ENCODE data around the gene PRMT2.

PRMT2 gene
- 46.1 to 218 (median 126) reads per million in 9 experiments for total RNA-seq

DNA sequence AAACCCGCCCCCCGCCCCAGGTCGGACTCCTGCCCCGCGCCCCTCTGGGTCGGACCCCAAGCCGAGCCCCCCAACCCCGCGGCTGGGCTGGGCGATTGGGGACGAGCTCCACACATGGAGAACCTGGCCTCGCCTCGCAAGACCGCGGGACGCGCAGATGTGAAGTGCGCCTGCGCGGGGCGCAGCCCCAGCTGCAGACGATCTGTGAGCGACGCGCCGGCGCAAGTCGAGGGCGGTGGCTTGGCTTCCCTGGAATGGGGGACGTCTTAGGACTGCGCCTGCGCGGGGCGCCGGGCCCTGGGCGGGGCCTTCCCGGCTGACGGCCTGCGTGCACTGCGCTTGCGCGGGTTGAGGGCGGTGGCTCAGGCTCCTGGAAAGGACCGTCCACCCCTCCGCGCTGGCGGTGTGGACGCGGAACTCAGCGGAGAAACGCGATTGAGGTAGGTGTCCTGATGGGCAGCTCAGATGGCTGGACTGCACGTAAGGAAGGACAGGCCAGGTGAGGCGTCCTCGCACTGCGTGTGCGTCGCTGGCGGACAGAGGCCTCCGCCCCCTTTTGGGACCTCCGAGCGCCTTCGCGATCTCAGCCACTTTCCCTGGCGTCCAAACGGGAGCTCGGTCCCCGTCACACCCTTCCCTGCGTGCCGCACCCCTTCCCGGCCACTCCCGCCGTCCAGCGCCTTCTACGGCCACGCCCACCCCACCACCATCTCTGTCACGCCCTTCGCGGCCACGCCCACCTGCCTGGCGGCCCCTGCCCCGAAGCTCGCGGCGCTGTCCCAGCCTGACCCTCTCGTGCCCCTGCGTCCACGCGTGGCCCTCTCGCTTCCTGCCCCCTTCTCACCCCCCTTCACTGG, at the start of gene PRMT2:
PRMT2 (plus strand) TSS at position 351 of the 857 bp plus-strand sequence. CDS start 1,278 bp downstream, outside the sequence.
- no peaks in the 10 kb centered on the region for H3K9me3 Mint-ChIP-seq
- peak within 1 kb of the TSS; percentile 94 to 98 for H3K27ac Mint-ChIP-seq
- peaks cover 34 to 47% of the 10 kb centered on the region in 2 donors for H3K4me1 Mint-ChIP-seq (ENCODE audit: low read depth in 2 of 2)
- H3K36me3 Mint-ChIP-seq (ENCODE audit: insufficient read depth) = peaks cover 43% of the 10 kb centered on the region
- peak within 1 kb of the TSS; percentile 98 to 100 for H3K4me3 Mint-ChIP-seq
- peaks cover 0 to 4% of the 10 kb centered on the region in 2 donors for H3K27me3 Mint-ChIP-seq
- ATAC-seq (replicated peaks) = peak; percentile 84
- DNase-seq = peak; percentile 96 to 97 (median 97)

DNA sequence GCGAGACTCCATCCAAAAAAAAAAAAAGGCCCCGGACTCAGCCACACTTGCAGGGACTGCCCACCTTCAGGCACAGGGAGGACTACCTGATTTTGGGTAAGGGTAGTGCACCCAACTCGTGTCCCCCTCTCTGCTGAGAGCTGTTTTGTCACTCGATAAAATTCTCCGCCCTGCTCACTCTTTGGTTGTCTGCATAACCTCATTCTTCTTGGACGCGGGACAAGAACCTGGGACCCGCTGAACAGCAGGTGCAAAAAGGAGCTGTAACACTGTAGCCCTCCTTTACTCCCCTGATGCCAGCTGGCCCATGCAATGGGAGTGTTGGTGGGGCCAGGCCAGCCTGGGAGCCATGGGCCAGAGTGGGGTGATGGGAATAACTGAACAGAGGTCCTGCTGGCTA, 41.2 kb upstream of the PRMT2 start:
- Mint-ChIP-seq H3K27me3 (no peaks in the 10 kb centered on the region), H3K9me3 (peaks cover 3 to 16% of the 10 kb centered on the region in 2 donors), H3K4me3 (no peak overlapping the region), H3K36me3 (ENCODE audit: insufficient read depth) (no peaks in the 10 kb centered on the region), H3K27ac (no peak overlapping the region), H3K4me1 (ENCODE audit: low read depth in 2 of 2) (no peaks in the 10 kb centered on the region)
- no peak for DNase-seq
- ATAC-seq (replicated peaks) = no peak

DNA sequence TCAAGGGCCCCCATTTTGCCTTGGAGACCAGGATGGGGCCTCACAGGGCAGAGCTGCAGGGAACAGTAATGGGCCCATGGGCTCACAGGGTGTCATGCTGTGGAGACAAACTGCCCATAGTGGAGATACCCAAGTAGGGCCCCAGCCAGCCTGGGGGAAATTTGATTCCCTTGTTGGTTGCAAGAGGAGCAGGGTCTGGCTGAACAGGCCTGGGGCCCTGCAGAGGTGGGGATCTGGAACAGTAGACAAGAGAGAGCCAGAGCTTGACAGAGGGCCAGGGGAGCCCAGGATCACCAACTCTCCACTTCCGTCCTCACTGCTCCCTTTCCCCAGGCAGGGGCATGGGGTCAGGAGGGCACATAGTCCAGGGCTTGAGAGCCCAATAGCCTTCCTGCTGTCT, 39.3 kb upstream of the PRMT2 start:
- no peak for ATAC-seq (replicated peaks)
- no peaks in the 10 kb centered on the region for H3K36me3 Mint-ChIP-seq (ENCODE audit: insufficient read depth)
- no peaks in the 10 kb centered on the region for H3K4me1 Mint-ChIP-seq (ENCODE audit: low read depth in 2 of 2)
- H3K27ac Mint-ChIP-seq = peak overlapping the region in 1 of 2 donors; percentile 49
- H3K27me3 Mint-ChIP-seq = no peaks in the 10 kb centered on the region
- H3K4me3 Mint-ChIP-seq = no peak overlapping the region
- no peak for DNase-seq
- H3K9me3 Mint-ChIP-seq = no peaks in the 10 kb centered on the region

DNA sequence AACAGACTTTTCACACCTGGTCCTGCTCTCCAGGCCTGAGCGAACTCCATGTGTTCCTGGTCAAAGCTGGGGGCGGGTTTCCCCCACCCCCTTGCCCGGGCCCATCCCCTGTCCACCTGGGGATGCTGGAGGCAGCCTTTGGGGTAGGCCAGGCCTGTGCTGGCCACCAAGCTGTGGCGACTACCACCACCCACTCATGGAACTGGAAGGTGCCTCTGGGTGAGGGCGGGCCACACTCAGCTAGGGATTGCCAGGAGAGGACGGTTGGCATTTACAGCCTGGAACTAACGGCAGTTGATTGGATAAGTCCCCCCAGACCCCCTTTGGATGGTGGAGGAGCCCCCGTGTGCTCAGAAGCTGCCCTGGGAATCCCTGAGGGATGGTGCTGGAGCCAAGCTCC, 38.4 kb upstream of the PRMT2 start:
- DNase-seq (no peak), ATAC-seq (replicated peaks) (no peak)
- Mint-ChIP-seq H3K27me3 (no peaks in the 10 kb centered on the region), H3K9me3 (no peaks in the 10 kb centered on the region), H3K27ac (no peak overlapping the region), H3K4me3 (no peak overlapping the region), H3K36me3 (ENCODE audit: insufficient read depth) (no peaks in the 10 kb centered on the region), H3K4me1 (ENCODE audit: low read depth in 2 of 2) (peaks cover 0 to 1% of the 10 kb centered on the region in 2 donors)

DNA sequence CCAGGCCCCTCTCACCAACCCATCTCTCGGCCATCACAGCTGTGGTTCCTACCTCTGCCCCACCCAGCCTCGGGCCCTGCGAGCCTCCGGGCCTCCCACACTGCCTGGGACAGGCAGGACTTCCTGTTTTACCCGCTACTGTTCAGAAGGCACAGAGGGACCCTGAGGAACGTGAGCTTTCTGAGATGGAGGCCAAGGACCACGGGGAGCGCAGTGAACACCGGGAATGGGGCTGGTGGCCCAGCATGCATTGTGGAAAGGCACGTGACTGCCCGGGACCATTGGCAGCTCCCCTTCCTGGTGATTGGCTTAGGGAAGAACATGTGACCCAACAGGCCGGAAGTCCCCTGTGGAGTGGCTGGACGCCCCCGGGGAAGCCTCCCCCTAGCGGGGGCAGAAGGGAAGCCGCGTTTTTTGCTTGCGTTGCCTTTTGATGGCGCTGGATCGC, 37.6 kb upstream of the PRMT2 start:
- no peak overlapping the region for H3K27ac Mint-ChIP-seq
- no peaks in the 10 kb centered on the region for H3K9me3 Mint-ChIP-seq
- ATAC-seq (replicated peaks) (no peak), DNase-seq (no peak)
- peaks cover 1 to 3% of the 10 kb centered on the region in 2 donors for H3K4me1 Mint-ChIP-seq (ENCODE audit: low read depth in 2 of 2)
- H3K4me3 Mint-ChIP-seq = no peak overlapping the region
- no peaks in the 10 kb centered on the region for H3K27me3 Mint-ChIP-seq
- no peaks in the 10 kb centered on the region for H3K36me3 Mint-ChIP-seq (ENCODE audit: insufficient read depth)

DNA sequence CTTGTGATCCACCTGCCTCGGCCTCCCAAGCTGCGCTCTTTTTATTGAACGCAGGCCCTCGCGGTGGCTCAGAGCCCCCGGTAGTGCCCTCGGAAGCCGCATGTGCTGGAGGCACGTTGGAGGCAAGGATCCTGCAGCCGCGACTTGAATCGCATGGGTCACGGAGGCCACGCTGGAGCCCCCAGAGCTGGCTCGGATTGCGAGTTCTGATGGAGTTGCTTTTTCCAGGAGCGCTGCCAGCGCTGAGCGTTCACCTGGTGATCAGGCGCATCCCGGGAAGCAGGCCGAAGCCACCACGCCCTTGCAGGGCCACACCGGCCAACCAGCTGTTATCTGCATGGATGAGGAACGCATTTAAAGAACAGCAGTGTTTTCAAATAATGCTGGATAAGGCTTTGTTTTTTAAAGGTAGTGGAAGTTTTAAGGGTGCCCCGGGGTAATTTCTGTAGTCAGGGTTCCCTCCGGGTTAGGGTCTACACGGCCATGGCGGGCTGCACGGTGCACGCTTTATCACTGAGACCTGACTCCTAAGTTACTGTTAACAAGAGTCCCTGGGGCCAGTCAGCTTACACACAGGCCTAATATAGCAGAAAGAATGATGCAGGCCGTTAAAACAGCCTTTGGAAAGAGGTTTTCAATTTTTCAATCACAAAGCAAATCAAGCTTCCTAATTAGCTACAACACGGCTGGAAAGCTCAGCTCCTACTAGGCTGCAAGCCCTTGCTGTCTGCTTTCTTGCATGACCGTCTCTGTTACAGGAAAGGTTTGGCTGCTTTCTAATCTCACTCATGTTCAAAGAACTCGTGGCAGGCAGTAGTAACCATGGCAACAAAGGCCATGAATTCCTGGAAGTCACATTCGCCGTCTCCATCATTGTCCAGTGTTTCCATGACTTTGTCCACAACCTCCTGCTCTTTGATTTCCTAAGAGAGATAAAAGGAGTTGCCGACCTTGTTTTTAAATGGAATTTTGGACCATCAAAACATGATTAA, 36.6 kb upstream of the PRMT2 start:
- Mint-ChIP-seq H3K4me1 (ENCODE audit: low read depth in 2 of 2) (peaks cover 1 to 3% of the 10 kb centered on the region in 2 donors), H3K9me3 (no peaks in the 10 kb centered on the region), H3K4me3 (no peak overlapping the region), H3K27me3 (no peaks in the 10 kb centered on the region), H3K36me3 (ENCODE audit: insufficient read depth) (no peaks in the 10 kb centered on the region), H3K27ac (peak overlapping the region; percentile 23 to 74)
- DNase-seq (no peak), ATAC-seq (replicated peaks) (no peak)

DNA sequence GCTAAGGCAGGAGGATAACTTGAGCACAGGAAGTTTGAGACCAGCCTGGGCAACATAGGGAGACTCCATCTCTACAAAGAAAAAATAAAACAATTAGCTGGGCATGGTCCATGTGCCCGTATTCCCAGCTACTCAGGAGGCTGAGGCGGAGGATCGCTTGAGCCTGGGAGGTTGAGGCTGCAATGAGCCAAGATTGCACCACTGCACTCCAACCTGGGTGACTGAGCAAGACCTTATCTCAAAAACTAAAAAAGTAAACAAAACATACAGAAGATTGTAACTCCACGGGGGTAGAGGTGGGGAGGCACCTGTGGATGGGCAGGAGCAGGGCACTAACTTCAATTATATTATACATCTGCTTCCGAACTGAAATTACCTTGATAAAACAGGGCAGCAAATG, 35.2 kb upstream of the PRMT2 start:
- Mint-ChIP-seq H3K36me3 (ENCODE audit: insufficient read depth) (no peaks in the 10 kb centered on the region), H3K27me3 (no peaks in the 10 kb centered on the region), H3K27ac (no peak overlapping the region), H3K9me3 (no peaks in the 10 kb centered on the region), H3K4me1 (ENCODE audit: low read depth in 2 of 2) (peaks cover 8 to 9% of the 10 kb centered on the region in 2 donors), H3K4me3 (no peak overlapping the region)
- DNase-seq (no peak), ATAC-seq (replicated peaks) (no peak)

DNA sequence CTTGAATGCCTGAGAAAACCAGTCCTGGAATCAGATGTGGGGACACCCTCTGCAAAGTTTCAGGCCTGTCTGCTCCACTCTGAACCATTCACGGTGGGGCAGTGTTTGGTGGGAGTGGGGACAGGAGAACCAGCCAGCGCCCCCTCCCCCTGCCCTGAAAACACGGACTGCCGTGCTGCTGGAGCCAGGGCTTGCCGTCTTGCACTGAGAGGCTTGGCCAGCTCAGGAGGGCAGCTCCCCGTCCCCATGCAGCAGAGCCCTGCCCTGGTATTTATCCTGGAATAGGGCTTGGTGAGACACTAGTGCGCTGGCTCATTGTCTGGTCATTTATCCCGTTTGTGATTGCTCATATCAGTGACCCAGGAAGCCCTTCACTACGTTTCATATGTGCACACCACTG, 34.5 kb upstream of the PRMT2 start:
- DNase-seq (no peak), ATAC-seq (replicated peaks) (no peak)
- Mint-ChIP-seq H3K4me1 (ENCODE audit: low read depth in 2 of 2) (peaks cover 14 to 15% of the 10 kb centered on the region in 2 donors), H3K9me3 (no peaks in the 10 kb centered on the region), H3K27ac (no peak overlapping the region), H3K36me3 (ENCODE audit: insufficient read depth) (no peaks in the 10 kb centered on the region), H3K27me3 (no peaks in the 10 kb centered on the region), H3K4me3 (no peak overlapping the region)

DNA sequence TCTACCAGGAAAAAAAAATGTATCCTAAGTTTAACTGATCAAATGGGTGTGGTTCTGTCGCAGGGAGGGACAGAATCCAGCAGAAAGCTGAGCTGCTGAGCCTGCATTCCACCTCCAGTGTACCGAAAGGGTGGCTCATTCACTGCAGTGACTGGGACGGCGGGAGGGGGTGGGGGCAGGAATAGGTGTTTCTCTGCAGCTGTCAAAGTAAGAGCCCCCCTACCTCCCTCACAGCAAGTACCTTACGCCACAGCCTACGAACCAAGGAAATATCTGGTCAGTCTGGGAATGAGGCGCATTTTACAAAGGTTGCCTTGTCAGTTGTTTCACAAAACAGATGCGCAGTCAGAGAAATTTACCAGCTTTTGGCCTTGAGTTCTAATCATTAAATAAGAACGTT, 32.2 kb upstream of the PRMT2 start:
- Mint-ChIP-seq H3K27ac (no peak overlapping the region), H3K9me3 (no peaks in the 10 kb centered on the region), H3K4me3 (no peak overlapping the region), H3K4me1 (ENCODE audit: low read depth in 2 of 2) (peaks cover 27 to 33% of the 10 kb centered on the region in 2 donors), H3K36me3 (ENCODE audit: insufficient read depth) (no peaks in the 10 kb centered on the region), H3K27me3 (no peaks in the 10 kb centered on the region)
- ATAC-seq (replicated peaks) (no peak), DNase-seq (no peak)

DNA sequence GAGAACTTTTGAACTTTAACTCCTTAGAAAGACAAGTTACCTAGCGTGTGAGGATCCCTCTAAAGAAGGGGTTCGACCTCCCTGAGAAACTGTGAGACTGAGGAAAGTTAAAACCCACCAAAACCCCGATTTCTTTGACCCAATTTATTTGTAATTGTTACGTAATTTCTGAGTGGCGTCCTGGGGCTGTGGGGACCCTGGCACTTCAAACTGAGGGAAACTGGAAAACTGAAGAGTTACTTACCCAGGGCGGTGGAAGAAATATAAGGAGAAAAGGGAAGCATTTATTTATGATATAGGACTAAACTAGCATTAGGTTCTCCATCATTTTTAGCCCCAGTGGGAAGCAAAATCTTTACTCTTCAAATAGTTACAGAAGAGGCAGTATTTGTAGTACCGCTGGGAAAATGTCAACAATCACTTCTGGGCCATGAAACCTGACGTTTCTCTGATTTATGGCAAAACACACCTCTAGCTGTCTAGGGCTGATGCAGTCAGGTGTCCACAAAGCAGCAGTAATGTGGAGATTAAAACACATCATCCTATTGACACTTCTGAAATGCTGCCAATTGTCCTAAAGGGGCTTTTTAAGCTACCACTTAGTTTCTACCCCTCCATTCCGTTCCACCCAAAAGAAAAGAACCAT, 31.0 kb upstream of the PRMT2 start:
- Mint-ChIP-seq H3K27me3 (no peaks in the 10 kb centered on the region), H3K4me3 (peak overlapping the region; percentile 63 to 79), H3K27ac (peak overlapping the region; percentile 44 to 66), H3K9me3 (no peaks in the 10 kb centered on the region), H3K4me1 (ENCODE audit: low read depth in 2 of 2) (peaks cover 27 to 33% of the 10 kb centered on the region in 2 donors), H3K36me3 (ENCODE audit: insufficient read depth) (no peaks in the 10 kb centered on the region)
- ATAC-seq (replicated peaks) (no peak), DNase-seq (no peak)

DNA sequence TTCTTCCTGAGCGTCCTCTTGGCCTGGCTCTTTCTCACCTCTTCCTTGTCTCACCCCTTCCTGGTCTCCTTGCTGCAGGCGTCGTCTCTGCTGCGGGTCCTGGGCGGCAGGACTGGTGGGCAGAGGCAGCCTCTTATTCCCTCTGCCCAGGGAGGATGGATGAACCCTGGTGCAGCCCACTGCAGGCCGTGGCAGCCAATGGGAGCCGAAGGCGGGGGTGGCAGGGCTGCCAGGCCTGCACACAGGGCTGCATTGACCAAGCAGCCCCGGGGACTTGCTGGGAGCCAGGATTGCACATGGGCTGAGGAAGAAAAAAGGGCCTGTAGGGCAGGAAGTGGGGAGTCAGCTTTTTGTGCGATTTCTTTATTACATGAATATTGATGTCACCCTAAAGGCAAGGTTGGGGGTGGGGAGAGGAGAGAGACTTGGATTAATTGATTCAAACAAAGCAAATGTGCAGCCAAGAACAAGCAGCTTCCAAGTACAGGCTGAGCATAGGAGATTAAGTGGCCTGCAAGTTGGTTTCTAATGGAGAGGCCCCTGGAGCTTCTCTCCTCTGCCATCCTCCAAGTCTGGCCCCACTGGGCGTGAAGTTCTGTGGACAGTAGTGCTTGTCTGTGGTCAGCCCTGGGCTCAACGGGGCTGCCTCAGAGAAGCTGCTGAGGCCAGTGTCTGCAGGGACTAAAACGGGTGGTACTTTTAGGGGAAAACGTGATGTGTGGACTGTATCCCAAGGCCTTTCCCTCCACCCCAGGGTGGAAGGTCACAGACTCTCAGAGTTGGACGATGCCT, 30.3 kb upstream of the PRMT2 start, which contains the start of gene S100B:
S100B (minus strand) TSS at position 108 of the 792 bp plus-strand sequence. CDS start 2,667 bp downstream, outside the sequence.
- Mint-ChIP-seq H3K9me3 (no peaks in the 10 kb centered on the region), H3K4me3 (peak within 1 kb of the TSS; percentile 69 to 79), H3K27me3 (no peaks in the 10 kb centered on the region), H3K36me3 (ENCODE audit: insufficient read depth) (no peaks in the 10 kb centered on the region), H3K27ac (peak within 1 kb of the TSS; percentile 89 to 93), H3K4me1 (ENCODE audit: low read depth in 2 of 2) (peaks cover 33% of the 10 kb centered on the region in 2 donors)
- ATAC-seq (replicated peaks) (no peak), DNase-seq (no peak)

DNA sequence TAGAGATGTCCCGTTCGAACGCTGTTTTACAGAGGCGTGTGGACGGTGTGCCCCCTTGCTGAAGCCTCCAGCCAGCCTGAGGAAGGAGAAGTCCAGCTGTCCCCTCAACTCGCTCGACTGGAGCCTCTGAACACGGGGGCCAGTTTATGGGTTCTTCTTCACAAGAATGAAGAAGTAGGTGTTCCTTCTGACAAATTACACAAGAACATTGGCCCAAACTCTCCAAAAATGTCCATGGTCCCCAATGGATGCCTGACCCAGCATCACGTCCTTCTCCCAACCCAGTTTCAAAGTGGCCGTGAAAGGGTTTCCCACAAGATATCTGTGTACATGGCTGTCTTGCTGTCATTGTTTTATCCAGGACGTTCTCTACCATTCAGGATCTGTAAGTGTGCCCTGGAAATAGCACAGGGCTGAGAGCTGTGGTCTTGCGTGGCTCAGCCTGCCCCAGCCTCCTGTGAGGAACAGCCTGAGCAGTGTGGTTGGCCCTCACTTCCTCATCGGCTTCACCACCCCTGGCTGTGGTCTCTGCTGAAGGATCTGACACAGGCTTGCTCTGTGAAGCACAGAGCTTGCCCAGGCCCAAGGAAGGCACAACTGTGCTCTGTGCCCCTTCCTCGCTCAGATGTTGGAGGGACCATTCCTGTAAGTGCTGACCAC, 29.6 kb upstream of the PRMT2 start:
- ATAC-seq (replicated peaks) (peak; percentile 100), DNase-seq (peak; percentile 42 to 53 (median 47))
- no peaks in the 10 kb centered on the region for H3K27me3 Mint-ChIP-seq

More for the DNA sequence above, 29.6 kb upstream of the PRMT2 start:
- Mint-ChIP-seq H3K27ac (peak overlapping the region; percentile 89 to 93), H3K4me3 (peak overlapping the region; percentile 69 to 79), H3K9me3 (no peaks in the 10 kb centered on the region), H3K36me3 (ENCODE audit: insufficient read depth) (no peaks in the 10 kb centered on the region), H3K4me1 (ENCODE audit: low read depth in 2 of 2) (peaks cover 33 to 34% of the 10 kb centered on the region in 2 donors)
